T-helper 2 cell (primary cell): ENCODE results near the gene GPR180.

Experiments used
- DNase-seq, 5 experiments: peaks; one replicate each; pipeline versions ENCODE4 v3.0.0 to v3.0.0-alpha.2; 2012 to 2022
- total RNA-seq, 2 donors: gene quantifications; one replicate each; lab custom pipeline; 2026; lab: John Stamatoyannopoulos, UW

GPR180 gene
- 7.2 to 10.8 reads per million in 2 donors for total RNA-seq

GRCh38 chr13:94601446-94602431, at the start of gene GPR180:
Gene GPR180, plus strand, starts transcription at chr13:94601857. Its CDS starts 71 bp downstream, at chr13:94601928.
- peak; percentile 59 to 98 (median 83) for DNase-seq

- no peak for DNase-seq
Observed at GRCh38 chr13:94552095-94552494, 49.6 kb upstream of the GPR180 start.

- DNase-seq: no peak
Observed at GRCh38 chr13:94553766-94554165, 47.9 kb upstream of the GPR180 start.

GRCh38 chr13:94556041-94556440, 45.6 kb upstream of the GPR180 start:
- no peak for DNase-seq

- no peak for DNase-seq
Observed at GRCh38 chr13:94556621-94557020, 45.0 kb upstream of the GPR180 start.

GRCh38 chr13:94557684-94558235, 43.9 kb upstream of the GPR180 start:
- no peak for DNase-seq

- peak in 1 of 5 experiments; percentile 60 for DNase-seq
Observed at GRCh38 chr13:94558716-94559115, 42.9 kb upstream of the GPR180 start.

- no peak for DNase-seq
Observed at GRCh38 chr13:94559222-94559795, 42.3 kb upstream of the GPR180 start.

GRCh38 chr13:94560116-94560515, 41.5 kb upstream of the GPR180 start:
- no peak for DNase-seq

GRCh38 chr13:94561126-94561525, 40.5 kb upstream of the GPR180 start:
- DNase-seq: no peak

GRCh38 chr13:94567581-94567980, 34.1 kb upstream of the GPR180 start:
- no peak for DNase-seq

- DNase-seq: no peak
Observed at GRCh38 chr13:94568443-94568842, 33.2 kb upstream of the GPR180 start.

GRCh38 chr13:94569615-94570014, 32.0 kb upstream of the GPR180 start:
- DNase-seq: no peak

GRCh38 chr13:94579063-94579462, 22.6 kb upstream of the GPR180 start:
- no peak for DNase-seq

- no peak for DNase-seq
Observed at GRCh38 chr13:94583926-94584325, 17.7 kb upstream of the GPR180 start.

GRCh38 chr13:94585543-94586101, 16.0 kb upstream of the GPR180 start:
- DNase-seq: no peak

- DNase-seq: no peak
Observed at GRCh38 chr13:94586371-94586770, 15.3 kb upstream of the GPR180 start.

- DNase-seq: no peak
Observed at GRCh38 chr13:94588541-94588940, 13.1 kb upstream of the GPR180 start.

GRCh38 chr13:94590744-94591143, 10.9 kb upstream of the GPR180 start:
- no peak for DNase-seq

GRCh38 chr13:94595001-94595949, 6.4 kb upstream of the GPR180 start:
- DNase-seq: peak in 2 of 5 experiments; percentile 8 to 76

- DNase-seq: peak; percentile 59 to 98 (median 82)
Observed at GRCh38 chr13:94595950-94596574, 5.6 kb upstream of the GPR180 start, which contains the start of gene TGDS. Gene TGDS, minus strand, starts transcription at chr13:94596152. Its CDS starts 16 bp downstream, at chr13:94596136.
